Subcutaneous adipose tissue (tissue), 4 donors: ENCODE measurements around the gene TMEM238. TPM values are rescaled to one million over a fixed set of nuclear protein-coding genes. Genes with fewer than 3 reads are reported as not detected.
"Not testable (repeated sequence)": the region's sequence is repeated elsewhere in the genome, so short reads cannot be mapped to it uniquely, and the experiment has no call there.

Experiments
- CTCF ChIP-seq: fragments of 450-650 bp; IDR thresholded peaks from one replicate; pipeline ENCODE4 v1.5.1; 2016; ENCODE audit warnings: low read depth, mild to moderate bottlenecking, control low read depth, antibody characterized with exemption, moderate library complexity
- total RNA-seq, 4 donors: library from RNA; depleted of rRNA; stranded (reverse); fragments of >200 nt; gene quantifications; one replicate each; pipeline ENCODE4 v1.1.0, GENCODE V29; 2016

TMEM238 gene
- total RNA-seq, 4 donors from 2014 or later, result 0.44 to 2.8 TPM; not detected in 2

- TF ChIP-seq CTCF, result not testable (repeated sequence)
Observed at GRCh38 chr19:55407550-55407799, 23.4 kb upstream of the TMEM238 start, which contains the start of gene UBE2S. TSS of gene UBE2S (minus strand) at chr19:55407788. CDS start at chr19:55407589, 199 bp downstream.

- TF ChIP-seq CTCF, result no peak
Observed at GRCh38 chr19:55406826-55407549, 22.9 kb upstream of the TMEM238 start.

- TF ChIP-seq CTCF, result no peak
Observed at GRCh38 chr19:55406091-55406825, 22.2 kb upstream of the TMEM238 start.

- TF ChIP-seq CTCF, result no peak
Observed at GRCh38 chr19:55405638-55406037, 21.5 kb upstream of the TMEM238 start.

GRCh38 chr19:55402509-55402908 lies 18.4 kb upstream of the TMEM238 start:
- no peak for TF ChIP-seq CTCF

- no peak for TF ChIP-seq CTCF
Observed at GRCh38 chr19:55400281-55401087, 16.4 kb upstream of the TMEM238 start.
